ENCODE measurements around the gene RPL10.

Gene RPL10

GRCh38 chrX:154419688-154420401 lies 21.7 kb downstream of the RPL10 start:
- no peak for TF ChIP-seq CTCF (IDR thresholded peaks at IDR 0.05; ENCODE audit: borderline replicate concordance, control extremely low read depth, extremely low read depth, insufficient read depth, missing control alignments)
- in situ Hi-C loops (cut with MboI; ENCODE audit: low sequenced_read_pairs, unreplicated experiment) = no loop called here
- no peak for DNase-seq (ENCODE audit: low spot score)

GRCh38 chrX:154420402-154420756 lies 22.2 kb downstream of the RPL10 start:
- no peak for DNase-seq (ENCODE audit: low spot score)
- TF ChIP-seq CTCF (IDR thresholded peaks at IDR 0.05; ENCODE audit: borderline replicate concordance, control extremely low read depth, extremely low read depth, insufficient read depth, missing control alignments) = no peak
- in situ Hi-C loops (cut with MboI; ENCODE audit: low sequenced_read_pairs, unreplicated experiment) = no loop called here

GRCh38 chrX:154426916-154427770 lies 29.0 kb downstream of the RPL10 start:
- DNase-seq (ENCODE audit: low spot score) = no peak
- in situ Hi-C loops (cut with MboI; ENCODE audit: low sequenced_read_pairs, unreplicated experiment) = no loop called here
- no peak for TF ChIP-seq CTCF (IDR thresholded peaks at IDR 0.05; ENCODE audit: borderline replicate concordance, control extremely low read depth, extremely low read depth, insufficient read depth, missing control alignments)

GRCh38 chrX:154428176-154429171 lies 30.3 kb downstream of the RPL10 start, which contains the start of gene ATP6AP1:
Gene ATP6AP1 (plus strand): TSS chrX:154428677. CDS start chrX:154428693, 16 bp downstream.
- peak; percentile 90 for DNase-seq (ENCODE audit: low spot score)
- in situ Hi-C loops (cut with MboI; ENCODE audit: low sequenced_read_pairs, unreplicated experiment) = no loop called here
- TF ChIP-seq CTCF (IDR thresholded peaks at IDR 0.05; ENCODE audit: borderline replicate concordance, control extremely low read depth, extremely low read depth, insufficient read depth, missing control alignments) = no peak

- DNase-seq (ENCODE audit: low spot score) = no peak
- in situ Hi-C loops (cut with MboI; ENCODE audit: low sequenced_read_pairs, unreplicated experiment) = no loop called here
- no peak for TF ChIP-seq CTCF (IDR thresholded peaks at IDR 0.05; ENCODE audit: borderline replicate concordance, control extremely low read depth, extremely low read depth, insufficient read depth, missing control alignments)
Measured at GRCh38 chrX:154429711-154430110, 31.5 kb downstream of the RPL10 start.

GRCh38 chrX:154430479-154430878 lies 32.3 kb downstream of the RPL10 start:
- no peak for TF ChIP-seq CTCF (IDR thresholded peaks at IDR 0.05; ENCODE audit: borderline replicate concordance, control extremely low read depth, extremely low read depth, insufficient read depth, missing control alignments)
- DNase-seq (ENCODE audit: low spot score) = no peak
- in situ Hi-C loops (cut with MboI; ENCODE audit: low sequenced_read_pairs, unreplicated experiment) = no loop called here

Data from GM13976 (cell line).